Right atrium auricular region (tissue), 2 donors: ENCODE measurements around the gene MAD1L1. TPM values are rescaled to one million over a fixed set of nuclear protein-coding genes. Genes with fewer than 3 reads are reported as not detected.
"Not testable (repeated sequence)": the region's sequence is repeated elsewhere in the genome, so short reads cannot be mapped to it uniquely, and the experiment has no call there.

Experiments used
- DNase-seq: peaks from one replicate; pipeline ENCODE4 v3.0.0-alpha.2; 2019; ENCODE audit warnings: low spot score
- H3K27ac ChIP-seq, 2 donors: fragments of 200-600 bp; sonication (generic); 1 replicate in 1 of 2; 2 replicates in 1 of 2; pipeline ENCODE4 v1.5.1; 2016 to 2019
- H3K27me3 ChIP-seq, 2 donors: fragments of 200-600 bp; sonication (generic); one replicate each; pipeline versions ENCODE4 v1.5.1 to v1.6.0; 2017 to 2019
- H3K36me3 ChIP-seq: fragments of 200-600 bp; sonication (generic); one replicate; pipeline ENCODE4 v1.5.1; 2016
- H3K4me1 ChIP-seq, 2 donors: fragments of 200-600 bp; sonication (generic); one replicate each; pipeline versions ENCODE4 v1.5.1 to v1.6.0; 2017 to 2019
- H3K4me3 ChIP-seq, 2 donors: fragments of 200-600 bp; sonication (generic); 1 replicate in 1 of 2; 2 replicates in 1 of 2; pipeline ENCODE4 v1.5.1; 2017 to 2019; ENCODE audit warnings: mild to moderate bottlenecking in 1 of 2, moderate library complexity in 1 of 2
- H3K9me3 ChIP-seq, 2 donors: fragments of 200-600 bp; sonication (generic); one replicate each; pipeline ENCODE4 v1.5.1; 2019
- CTCF ChIP-seq, 2 donors: fragments of 200-600 bp; sonication (generic); IDR thresholded peaks; one replicate each; pipeline ENCODE4 v1.5.1; 2019; ENCODE audit warnings: antibody characterized with exemption in 2 of 2
- total RNA-seq, 2 donors: library from RNA; depleted of rRNA; stranded (reverse); fragments of >200 nt; gene quantifications; one replicate each; pipeline ENCODE4 v1.1.0, GENCODE V29; 2016

The MAD1L1 gene
- total RNA-seq, 2 donors from 2014 or later, result 13.3 to 31.9 TPM

- Histone ChIP-seq H3K4me1 (no peaks in the 10 kb centered on the region), H3K9me3 (no peaks in the 10 kb centered on the region), H3K4me3 (no peak overlapping the region), H3K36me3 (peaks cover 4% of the 10 kb centered on the region), H3K27me3 (no peaks in the 10 kb centered on the region), H3K27ac (no peak overlapping the region)
- TF ChIP-seq CTCF (IDR thresholded peaks at IDR 0.05), result no peak
- no peak for DNase-seq
Observed at GRCh38 chr7:1973321-1974251, 259.2 kb downstream of the MAD1L1 start.

GRCh38 chr7:1972744-1973143 lies 260.0 kb downstream of the MAD1L1 start:
- Histone ChIP-seq H3K36me3 (peaks cover 4% of the 10 kb centered on the region), H3K9me3 (no peaks in the 10 kb centered on the region), H3K4me3 (no peak overlapping the region), H3K27ac (no peak overlapping the region), H3K4me1 (no peaks in the 10 kb centered on the region), H3K27me3 (no peaks in the 10 kb centered on the region)
- TF ChIP-seq CTCF (IDR thresholded peaks at IDR 0.05), result no peak
- DNase-seq, result no peak

- Histone ChIP-seq H3K27ac (no peak overlapping the region), H3K27me3 (no peaks in the 10 kb centered on the region), H3K36me3 (peaks cover 4% of the 10 kb centered on the region), H3K4me3 (no peak overlapping the region), H3K4me1 (no peaks in the 10 kb centered on the region), H3K9me3 (no peaks in the 10 kb centered on the region)
- no peak for DNase-seq
- no peak for TF ChIP-seq CTCF (IDR thresholded peaks at IDR 0.05)
Observed at GRCh38 chr7:1971946-1972654, 260.6 kb downstream of the MAD1L1 start.

GRCh38 chr7:1970895-1971294 lies 261.9 kb downstream of the MAD1L1 start:
- no peak for TF ChIP-seq CTCF (IDR thresholded peaks at IDR 0.05)
- no peak for DNase-seq
- Histone ChIP-seq H3K4me3 (no peak overlapping the region), H3K4me1 (no peaks in the 10 kb centered on the region), H3K9me3 (no peaks in the 10 kb centered on the region), H3K27ac (no peak overlapping the region), H3K36me3 (peaks cover 2% of the 10 kb centered on the region), H3K27me3 (no peaks in the 10 kb centered on the region)

- H3K9me3 ChIP-seq, DNase-seq, H3K36me3 ChIP-seq, H3K27ac ChIP-seq, H3K4me1 ChIP-seq, H3K27me3 ChIP-seq, H3K4me3 ChIP-seq: not testable (repeated sequence)
Observed at GRCh38 chr7:1970285-1970660, 262.5 kb downstream of the MAD1L1 start.
